Brain microvascular endothelial cell (primary cell): ENCODE measurements around the gene FIGN.

ENCODE experiments used
- DNase-seq: peaks from one replicate; pipeline ENCODE4 v3.0.0-alpha.2; 2020
- H3K27ac ChIP-seq: fragments of 250-450 bp; sonication (Bioruptor Pico); 2 replicates; pipeline ENCODE4 v1.5.1; 2020; ENCODE audit warnings: mild to moderate bottlenecking, moderate library complexity
- H3K27me3 ChIP-seq: fragments of 250-450 bp; sonication (Bioruptor Pico); replicated peaks from 2 replicates; pipeline ENCODE4 v1.5.1; 2020; ENCODE audit warnings: mild to moderate bottlenecking
- H3K36me3 ChIP-seq: fragments of 250-450 bp; sonication (Bioruptor Pico); replicated peaks from 2 replicates; pipeline ENCODE4 v1.5.1; 2020; ENCODE audit warnings: mild to moderate bottlenecking
- H3K4me3 ChIP-seq: 2 replicates; pipeline ENCODE4 v1.5.1; 2011; ENCODE audit warnings: low read depth, mild to moderate bottlenecking, control low read depth, low read length, moderate library complexity
- in situ Hi-C: cut with HindIII; loops from 2 replicates; pipeline ENCODE4 v1.10.0; 2017; ENCODE audit warnings: low sequenced_read_pairs, low pct_ligation_motif_present
- TF ChIP-seq, protein P1 (sequence below): IDR thresholded peaks from 2 replicates; pipeline ENCODE4 v1.5.1; 2011; ENCODE audit warnings: low read depth, mild to moderate bottlenecking, moderate library complexity, low read length, control low read depth, inconsistent platforms; ENCODE audit errors: missing control alignments

The FIGN gene

DNA sequence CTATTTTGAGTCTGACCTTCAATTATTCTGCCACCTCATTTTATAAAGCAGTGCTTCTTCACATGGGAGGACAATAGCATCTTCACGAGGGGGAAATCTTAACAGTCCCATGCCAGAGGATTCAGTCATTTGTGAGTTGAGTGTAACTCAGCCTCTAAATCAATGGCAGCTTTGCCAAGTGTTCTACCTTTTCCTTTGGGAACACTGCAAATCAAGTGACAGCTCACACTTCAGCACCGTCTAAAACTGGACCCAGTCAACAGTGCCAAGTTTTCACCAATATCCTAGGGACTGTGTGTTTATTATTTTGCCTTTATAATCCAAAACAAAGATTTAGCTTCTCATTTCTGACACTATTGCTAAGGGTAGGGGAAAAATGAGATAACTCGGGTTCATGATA lies 133.6 kb downstream of the FIGN start:
- Histone ChIP-seq H3K36me3 (no peaks in the 10 kb centered on the region), H3K27me3 (no peaks in the 10 kb centered on the region), H3K4me3 (no peak overlapping the region), H3K27ac (no peak overlapping the region)
- TF ChIP-seq, protein P1, sequence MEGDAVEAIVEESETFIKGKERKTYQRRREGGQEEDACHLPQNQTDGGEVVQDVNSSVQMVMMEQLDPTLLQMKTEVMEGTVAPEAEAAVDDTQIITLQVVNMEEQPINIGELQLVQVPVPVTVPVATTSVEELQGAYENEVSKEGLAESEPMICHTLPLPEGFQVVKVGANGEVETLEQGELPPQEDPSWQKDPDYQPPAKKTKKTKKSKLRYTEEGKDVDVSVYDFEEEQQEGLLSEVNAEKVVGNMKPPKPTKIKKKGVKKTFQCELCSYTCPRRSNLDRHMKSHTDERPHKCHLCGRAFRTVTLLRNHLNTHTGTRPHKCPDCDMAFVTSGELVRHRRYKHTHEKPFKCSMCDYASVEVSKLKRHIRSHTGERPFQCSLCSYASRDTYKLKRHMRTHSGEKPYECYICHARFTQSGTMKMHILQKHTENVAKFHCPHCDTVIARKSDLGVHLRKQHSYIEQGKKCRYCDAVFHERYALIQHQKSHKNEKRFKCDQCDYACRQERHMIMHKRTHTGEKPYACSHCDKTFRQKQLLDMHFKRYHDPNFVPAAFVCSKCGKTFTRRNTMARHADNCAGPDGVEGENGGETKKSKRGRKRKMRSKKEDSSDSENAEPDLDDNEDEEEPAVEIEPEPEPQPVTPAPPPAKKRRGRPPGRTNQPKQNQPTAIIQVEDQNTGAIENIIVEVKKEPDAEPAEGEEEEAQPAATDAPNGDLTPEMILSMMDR = no peak
- no peak for DNase-seq
- in situ Hi-C loops = no loop called here

DNA sequence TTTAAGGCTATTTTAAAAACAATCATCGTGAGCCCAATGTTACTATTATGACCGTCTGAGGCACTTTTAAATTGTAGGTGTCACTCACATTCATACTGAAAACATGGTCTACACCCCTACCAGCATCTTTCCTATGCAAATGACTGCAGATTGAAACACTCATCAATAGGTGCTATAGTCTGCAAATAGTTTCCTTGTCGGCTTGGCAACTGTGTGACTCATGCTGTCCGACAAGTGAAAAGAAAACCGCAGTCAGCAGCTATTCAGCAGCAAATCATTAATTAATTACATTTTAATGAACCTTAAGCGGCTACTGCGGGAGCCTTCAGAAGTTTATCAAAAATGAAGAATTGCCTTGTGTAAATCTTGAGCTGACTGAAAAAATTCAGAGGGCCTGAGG lies 134.4 kb downstream of the FIGN start:
- Histone ChIP-seq H3K4me3 (no peak overlapping the region), H3K27ac (no peak overlapping the region), H3K27me3 (no peaks in the 10 kb centered on the region), H3K36me3 (no peaks in the 10 kb centered on the region)
- in situ Hi-C loops = no loop called here
- DNase-seq = peak; percentile 57
- TF ChIP-seq, protein P1 = no peak

DNA sequence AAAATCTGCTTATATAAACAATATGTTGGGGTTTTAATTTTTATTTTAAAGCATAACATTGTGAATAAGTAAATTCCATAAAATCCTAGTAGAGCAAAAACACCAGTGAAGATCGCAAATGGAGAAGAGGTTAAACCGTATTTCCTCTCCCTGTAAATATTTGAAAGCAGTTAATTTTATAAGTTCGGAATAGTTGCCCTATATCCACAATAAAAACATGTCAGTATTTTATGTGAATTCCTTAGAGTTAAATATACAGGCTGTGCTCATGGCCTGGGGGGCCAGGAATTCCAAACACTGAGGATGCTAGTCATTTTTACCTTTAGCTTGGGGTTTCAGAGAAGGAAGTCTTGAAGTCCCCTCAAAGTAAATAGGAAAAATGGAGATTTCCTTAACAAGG lies 135.0 kb downstream of the FIGN start:
- in situ Hi-C loops = no loop called here

DNA sequence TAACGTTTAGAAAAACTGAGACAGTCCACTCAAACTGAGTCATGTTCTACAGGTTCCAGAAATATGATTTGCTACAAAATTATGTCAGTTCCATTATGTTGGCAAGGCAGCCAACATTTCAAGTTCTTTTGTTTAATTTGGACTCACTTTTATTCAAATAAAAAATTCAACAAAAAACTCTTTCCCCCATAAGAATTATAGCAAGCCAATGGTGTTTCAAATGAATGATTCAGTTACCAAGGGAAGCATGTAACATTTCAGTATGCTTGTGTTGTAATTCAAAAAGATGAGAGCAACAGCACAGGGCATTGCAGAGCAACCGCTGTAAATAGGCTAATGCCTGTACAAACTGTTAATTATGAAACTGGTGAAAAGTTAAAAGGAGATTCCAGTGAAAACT lies 140.8 kb downstream of the FIGN start:
- Histone ChIP-seq H3K27me3 (no peaks in the 10 kb centered on the region), H3K36me3 (no peaks in the 10 kb centered on the region), H3K27ac (no peak overlapping the region), H3K4me3 (no peak overlapping the region)
- TF ChIP-seq, protein P1 = no peak
- in situ Hi-C loops = no loop called here
- DNase-seq = no peak

More for the DNA sequence above, 135.0 kb downstream of the FIGN start:
- no peak overlapping the region for H3K4me3 ChIP-seq
- H3K27ac ChIP-seq = no peak overlapping the region
- H3K27me3 ChIP-seq = no peaks in the 10 kb centered on the region
- TF ChIP-seq, protein P1 = no peak
- no peaks in the 10 kb centered on the region for H3K36me3 ChIP-seq
- DNase-seq = no peak

DNA sequence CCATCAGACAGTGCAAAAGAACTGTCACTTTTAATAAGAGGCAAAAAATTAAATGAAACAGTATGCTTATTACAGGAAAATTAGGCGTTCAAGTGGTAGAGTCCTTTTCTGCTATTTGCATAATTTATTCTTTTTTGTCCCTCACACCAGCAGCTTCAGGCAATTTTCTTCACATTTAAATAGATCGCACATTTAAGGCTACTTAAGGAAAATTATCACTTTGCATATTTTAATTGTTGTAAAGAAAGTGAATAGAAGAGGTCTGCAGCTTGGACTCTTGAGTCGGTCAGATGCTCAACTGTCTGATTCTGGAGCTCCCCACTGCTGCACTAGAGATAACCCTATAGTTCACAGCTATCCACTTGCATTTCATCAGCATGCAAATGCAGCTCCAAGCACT lies 141.3 kb downstream of the FIGN start:
- no peaks in the 10 kb centered on the region for H3K36me3 ChIP-seq
- no peak for DNase-seq
- in situ Hi-C loops = no loop called here
- H3K27ac ChIP-seq = no peak overlapping the region
- TF ChIP-seq, protein P1 = no peak
- no peaks in the 10 kb centered on the region for H3K27me3 ChIP-seq
- H3K4me3 ChIP-seq = no peak overlapping the region

DNA sequence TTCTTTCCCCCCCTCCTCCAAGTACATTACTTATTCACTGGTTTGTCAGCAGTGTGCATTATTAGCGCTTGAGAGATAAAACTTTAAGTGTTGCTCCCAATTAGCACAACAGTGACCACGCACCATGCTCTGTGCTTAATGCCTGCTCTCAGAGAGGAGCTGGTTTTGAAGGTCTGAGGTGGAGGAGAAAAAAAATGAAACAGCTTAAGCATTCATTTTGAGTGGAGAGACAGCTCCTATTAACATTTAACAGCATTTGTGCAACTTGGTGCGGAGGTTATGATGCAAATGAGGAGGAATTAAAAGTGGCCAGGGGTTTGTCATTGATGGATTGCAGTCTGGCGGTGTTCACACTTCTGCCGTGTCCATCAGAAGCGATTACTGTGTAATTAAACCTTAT lies 141.8 kb downstream of the FIGN start:
- no peaks in the 10 kb centered on the region for H3K27me3 ChIP-seq
- H3K36me3 ChIP-seq = no peaks in the 10 kb centered on the region
- H3K27ac ChIP-seq = no peak overlapping the region
- DNase-seq = no peak
- H3K4me3 ChIP-seq = no peak overlapping the region
- in situ Hi-C loops = no loop called here
- TF ChIP-seq, protein P1 = no peak
